Central memory CD4-positive, alpha-beta T cell (primary cell): ENCODE data around the gene CAMK4.

Experiments
- DNase-seq: peaks from one replicate; pipeline ENCODE4 v3.0.0; 2022

Gene CAMK4

DNA sequence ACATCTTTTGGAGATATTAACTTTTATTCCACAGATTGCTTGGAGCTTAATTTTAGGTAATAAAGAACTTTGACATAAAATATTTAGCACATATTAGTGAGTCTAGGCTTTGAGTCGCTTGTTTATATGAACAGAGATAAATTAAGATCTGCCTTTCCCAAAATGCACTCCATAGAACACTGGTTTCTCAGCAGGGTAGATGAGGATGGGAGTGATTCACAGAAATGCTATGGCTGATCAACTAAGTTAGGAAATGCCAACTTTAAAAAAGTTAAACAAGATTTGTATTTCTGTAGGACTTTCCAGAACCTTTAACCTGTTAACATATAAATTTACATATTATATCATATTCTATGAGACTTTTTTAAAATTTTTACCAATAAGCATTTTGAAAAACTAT, 222.9 kb downstream of the CAMK4 start:
- DNase-seq = no peak

- no peak for DNase-seq
These were observed 223.6 kb downstream of the CAMK4 start for GRCh38 chr5:111447822-111448221.

DNA sequence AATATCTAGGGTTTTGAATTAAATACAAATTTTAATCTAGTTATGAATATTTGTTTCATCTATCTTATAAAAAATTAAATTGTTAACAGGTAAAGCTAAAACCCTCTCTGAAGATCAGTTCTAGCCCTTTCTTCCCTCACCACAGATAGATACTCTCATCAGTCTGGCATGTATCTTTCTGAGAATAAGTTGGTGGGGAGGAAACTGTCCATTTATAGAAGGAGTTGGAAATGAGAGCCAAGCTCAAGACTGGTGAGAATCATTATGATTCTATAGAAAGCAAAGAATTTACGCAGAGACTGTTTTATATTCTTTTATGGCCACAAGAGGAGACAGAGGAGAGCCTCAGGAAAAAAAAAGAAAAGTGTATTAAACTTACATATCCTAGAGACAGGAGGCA, 229.1 kb downstream of the CAMK4 start:
- no peak for DNase-seq

DNA sequence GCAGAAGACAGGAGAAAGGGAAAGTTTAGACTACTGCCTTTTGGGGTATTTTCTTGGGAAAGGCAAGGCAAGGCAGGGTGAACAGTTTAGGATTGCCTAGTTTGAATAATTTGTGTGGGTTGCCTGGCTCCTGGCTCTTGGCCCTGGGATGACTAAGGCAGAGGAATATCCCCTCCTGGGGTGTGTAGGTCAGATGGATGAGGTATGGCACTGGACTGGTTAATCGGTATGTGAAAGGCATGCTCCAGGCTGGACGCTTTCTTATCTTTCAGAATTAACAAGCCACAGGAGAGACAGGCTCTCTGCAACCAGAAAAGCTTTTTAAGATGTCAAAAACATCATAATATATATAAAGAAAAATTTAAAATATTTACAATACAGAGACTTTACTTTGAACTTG, 229.6 kb downstream of the CAMK4 start:
- no peak for DNase-seq

GRCh38 chr5:111454198-111454622, 230.0 kb downstream of the CAMK4 start:
- no peak for DNase-seq

- DNase-seq = no peak
These were observed 230.6 kb downstream of the CAMK4 start for GRCh38 chr5:111454776-111455175.

- no peak for DNase-seq
These were observed 237.1 kb downstream of the CAMK4 start for GRCh38 chr5:111461255-111461671.

GRCh38 chr5:111461934-111462333, 237.8 kb downstream of the CAMK4 start:
- DNase-seq = no peak

GRCh38 chr5:111463311-111463710, 239.1 kb downstream of the CAMK4 start:
- no peak for DNase-seq

DNA sequence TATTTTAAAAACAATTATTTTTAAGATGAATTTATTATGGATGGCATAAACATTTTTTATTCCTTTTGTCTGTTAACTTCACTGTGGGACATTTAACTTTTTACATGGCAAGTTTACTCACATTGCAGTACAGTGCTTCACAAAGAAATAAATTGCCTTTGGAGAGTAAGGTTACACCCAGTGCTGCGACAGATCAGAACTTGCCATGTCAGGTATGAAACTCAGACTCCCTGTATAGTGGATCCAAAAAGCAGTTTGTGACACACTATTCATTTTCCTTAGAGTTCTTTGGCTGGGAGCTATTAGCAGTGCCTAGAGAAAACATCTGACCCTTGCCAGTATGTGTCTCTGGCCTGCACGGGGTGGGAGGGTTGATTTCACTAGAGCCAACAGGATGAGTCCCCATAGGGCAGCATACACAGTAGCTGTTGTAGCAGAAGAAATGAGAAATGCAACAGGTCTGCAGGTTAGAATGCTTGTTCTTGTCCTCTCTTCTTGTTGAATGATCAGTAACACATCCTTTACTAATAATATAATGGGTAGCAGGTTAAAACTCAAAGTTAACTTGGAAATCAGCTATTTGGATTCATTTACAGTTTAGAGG, 245.2 kb downstream of the CAMK4 start:
- no peak for DNase-seq

DNA sequence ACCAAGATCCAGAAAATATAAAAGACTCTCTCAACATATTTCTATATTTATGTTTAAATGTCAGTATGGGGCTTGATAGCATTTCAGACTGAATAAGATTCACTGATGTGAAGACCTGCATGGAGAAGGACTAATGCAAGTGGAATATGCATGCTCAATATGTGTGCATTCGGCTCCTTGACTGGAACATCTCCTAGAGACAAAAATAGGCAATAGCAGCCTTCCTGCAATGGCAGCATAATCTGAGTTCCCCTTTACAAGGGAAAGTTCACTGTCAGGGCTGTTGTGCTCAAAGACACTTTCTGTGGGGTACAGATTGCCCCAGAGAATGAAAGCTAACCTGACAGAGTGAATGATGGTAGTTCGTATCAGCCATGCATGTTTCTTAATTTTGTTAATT, 245.7 kb downstream of the CAMK4 start:
- no peak for DNase-seq

GRCh38 chr5:111472096-111472495, 247.9 kb downstream of the CAMK4 start:
- DNase-seq = no peak

DNA sequence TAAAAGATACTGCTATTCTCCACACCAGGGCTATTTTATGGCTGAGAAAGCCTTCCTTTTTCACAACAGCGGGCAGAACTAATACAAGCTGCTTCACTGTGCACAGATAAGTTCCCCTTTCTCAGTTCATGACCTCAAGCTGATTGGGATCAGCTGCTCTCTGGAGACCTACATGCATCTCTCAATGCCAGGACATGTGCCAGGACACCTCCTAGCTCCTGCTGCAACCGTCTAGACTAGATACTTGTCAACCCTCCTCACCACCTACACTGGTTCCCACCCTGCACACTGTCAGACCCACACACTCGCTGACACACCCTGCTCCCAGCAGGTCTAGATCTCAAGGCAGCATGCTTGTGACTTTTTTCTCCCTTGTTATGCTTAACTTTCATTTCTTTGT, 248.4 kb downstream of the CAMK4 start:
- no peak for DNase-seq

DNA sequence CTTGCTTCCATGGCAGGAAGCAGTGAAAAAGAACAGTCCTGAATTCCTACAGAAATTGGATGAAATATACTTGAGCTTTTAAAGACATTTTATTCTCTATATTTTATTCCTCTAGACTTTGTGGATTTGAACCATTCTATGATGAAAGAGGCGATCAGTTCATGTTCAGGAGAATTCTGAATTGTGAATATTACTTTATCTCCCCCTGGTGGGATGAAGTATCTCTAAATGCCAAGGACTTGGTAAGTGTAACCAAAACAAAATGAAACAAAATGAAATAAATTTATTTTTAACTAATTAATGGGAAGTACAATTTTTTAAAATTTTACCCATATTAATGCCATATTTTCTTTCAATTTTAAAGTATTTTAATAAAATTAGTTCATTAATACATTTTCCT, 254.1 kb downstream of the CAMK4 start:
- no peak for DNase-seq

DNA sequence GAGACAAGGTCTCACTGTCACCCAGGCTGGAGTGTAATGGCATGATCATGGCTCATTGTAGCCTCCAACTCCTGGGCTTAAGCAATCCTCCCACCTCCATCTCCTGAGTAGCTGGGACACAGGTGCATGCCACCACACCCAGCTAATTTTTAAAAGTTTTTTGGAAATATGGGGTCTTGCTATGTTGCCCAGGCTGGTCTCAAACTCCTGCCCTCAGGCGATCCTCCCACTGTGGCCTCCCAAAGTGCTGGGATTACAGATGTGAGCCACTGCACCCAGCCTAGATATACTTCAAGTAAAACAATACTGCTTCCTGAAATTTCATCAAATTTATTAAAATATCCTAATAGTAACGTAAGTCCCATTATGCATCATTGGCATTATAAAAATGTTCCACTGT, 254.7 kb downstream of the CAMK4 start:
- no peak for DNase-seq

- no peak for DNase-seq
These were observed 256.2 kb downstream of the CAMK4 start for GRCh38 chr5:111480346-111480745.

DNA sequence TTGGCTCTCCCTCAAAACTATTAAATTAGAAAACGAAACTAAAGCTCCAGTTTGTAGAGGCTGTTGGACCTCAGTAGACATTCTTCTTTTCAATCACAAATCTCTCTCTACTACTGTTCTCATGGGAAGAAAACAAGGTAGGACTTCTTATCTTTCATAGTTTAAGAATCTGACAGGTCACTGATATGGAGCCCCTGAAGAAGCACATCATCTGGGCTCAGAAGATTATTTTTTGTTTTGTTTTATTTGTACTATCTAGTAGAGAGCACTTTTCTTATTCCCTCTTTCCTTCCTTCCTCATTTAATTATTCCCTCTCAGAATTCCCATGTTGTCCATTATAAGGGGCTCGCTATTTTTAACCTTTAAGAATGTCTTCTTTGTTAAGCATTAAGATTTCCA, 261.9 kb downstream of the CAMK4 start:
- DNase-seq = no peak

- DNase-seq = no peak
These were observed 262.7 kb downstream of the CAMK4 start for GRCh38 chr5:111486926-111487325.

DNA sequence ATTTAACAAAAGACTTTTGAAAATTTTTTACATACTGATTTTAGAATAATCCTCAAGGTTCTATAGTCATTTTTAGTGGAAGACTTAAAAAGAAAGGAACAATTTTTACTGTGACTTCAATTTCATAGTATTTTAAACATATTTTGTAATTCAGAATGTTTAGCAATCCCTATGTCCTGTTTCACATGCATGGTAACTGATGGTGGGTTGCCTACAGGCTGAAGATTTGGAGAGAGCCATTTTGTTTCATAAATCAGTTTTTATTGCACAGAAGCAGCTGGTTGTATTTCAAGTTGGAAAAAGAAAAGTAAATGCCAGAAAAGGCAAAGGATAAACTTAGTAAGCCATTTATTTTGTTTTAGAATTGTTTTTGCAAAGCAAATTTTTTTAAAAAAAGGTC, 264.2 kb downstream of the CAMK4 start:
- DNase-seq = no peak

DNA sequence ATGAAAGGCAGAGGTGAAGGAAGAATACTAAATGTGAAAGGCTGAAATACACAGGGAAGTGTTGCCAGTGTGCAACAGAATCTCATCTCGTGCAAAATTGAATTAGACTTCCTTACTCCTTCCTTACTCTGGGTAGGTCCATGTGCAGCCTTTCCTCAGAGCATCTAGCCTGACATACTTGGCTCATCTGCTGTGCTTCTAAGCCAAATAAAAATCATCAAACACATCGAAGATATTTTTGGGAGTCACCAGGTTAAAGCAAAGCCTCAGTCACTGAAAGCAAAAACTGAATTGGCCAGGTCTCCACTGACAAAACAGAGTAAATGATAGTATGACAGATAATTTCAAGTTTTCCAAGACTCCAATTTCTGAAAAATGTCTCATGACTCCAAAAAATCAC, 268.8 kb downstream of the CAMK4 start:
- DNase-seq = no peak

DNA sequence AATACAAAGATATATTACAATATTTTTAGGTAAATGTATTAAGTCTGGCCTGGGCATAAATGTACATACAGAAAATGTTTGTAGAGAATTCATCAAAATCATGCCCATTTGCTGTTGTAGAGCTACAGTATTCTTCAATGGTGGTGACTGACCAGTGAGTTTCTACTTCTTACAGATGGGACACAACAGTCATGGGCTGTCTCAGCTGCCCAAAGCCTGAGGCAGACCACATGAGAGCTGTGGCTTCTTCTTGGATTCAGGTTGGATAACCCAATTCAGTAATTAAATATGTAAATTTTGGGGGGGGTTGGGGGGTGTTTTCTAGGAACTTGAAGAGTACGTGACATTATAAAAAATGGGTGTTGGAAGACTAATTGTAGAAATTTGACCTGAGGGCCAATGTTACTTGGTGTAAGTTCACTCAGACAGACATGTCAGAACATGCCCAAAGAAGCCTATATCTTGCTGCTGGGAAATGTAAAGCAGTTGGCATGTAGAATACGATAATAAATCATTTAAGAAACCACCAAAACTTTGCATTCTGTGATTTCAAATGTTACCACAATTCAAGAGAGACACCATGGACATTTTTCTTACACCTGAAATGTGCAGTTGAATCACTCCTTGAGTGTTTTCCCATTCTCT, 270.3 kb downstream of the CAMK4 start:
- no peak for DNase-seq

- DNase-seq = no peak
These were observed 271.0 kb downstream of the CAMK4 start for GRCh38 chr5:111495159-111495558.

- DNase-seq = no peak
These were observed 274.2 kb downstream of the CAMK4 start for GRCh38 chr5:111498346-111498745.

DNA sequence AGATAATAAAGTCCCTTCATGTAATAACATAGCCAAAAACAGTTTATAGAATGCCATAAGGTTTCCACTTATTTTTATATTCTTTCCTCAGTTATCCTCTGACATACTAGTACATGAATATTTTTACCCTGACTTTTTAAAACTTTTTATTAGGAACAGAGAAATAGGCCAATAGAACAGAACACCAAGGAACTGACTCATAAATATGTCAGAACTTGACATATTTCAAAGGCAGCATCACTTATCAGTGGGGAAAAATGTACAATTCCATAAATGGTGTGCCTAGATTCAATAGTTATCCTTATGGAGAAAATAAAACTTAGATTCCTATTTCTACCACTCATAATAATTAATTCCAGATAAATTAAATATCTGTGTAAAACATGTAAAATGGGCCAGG, 278.8 kb downstream of the CAMK4 start:
- DNase-seq = no peak

GRCh38 chr5:111505096-111505495, 280.9 kb downstream of the CAMK4 start:
- no peak for DNase-seq
